NCI-H1436 (cell line): ENCODE measurements around the gene NUTM2F.
"Not testable (repeated sequence)": the region's sequence is repeated elsewhere in the genome, so short reads cannot be mapped to it uniquely, and the experiment has no call there.

ENCODE experiments used
- DNase-seq: peaks from one replicate; lab custom pipeline; 2025; lab: John Stamatoyannopoulos, UW

The NUTM2F gene

DNA sequence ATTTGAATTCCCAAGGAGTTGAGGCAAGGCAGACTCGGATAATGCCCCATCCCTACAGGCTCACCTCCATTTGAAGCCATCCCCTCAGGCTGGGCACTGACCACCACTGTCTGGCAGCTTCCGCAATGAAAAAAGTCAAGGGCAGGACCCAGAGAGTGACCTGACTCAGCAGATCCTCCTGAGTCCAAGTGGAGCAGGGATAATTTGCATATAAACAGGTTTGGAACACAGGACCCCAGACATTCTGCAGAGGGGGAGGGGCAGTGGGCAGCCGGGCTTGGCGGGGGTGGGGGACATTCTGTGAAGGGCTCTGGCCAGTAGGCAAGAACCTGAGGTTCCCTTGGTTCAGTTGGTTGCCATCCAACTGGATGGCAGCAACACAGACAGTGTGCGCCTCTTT, at the start of gene NUTM2F:
Gene NUTM2F (minus strand): TSS at position 101 of the 400 bp plus-strand sequence. CDS start 21 bp downstream, at position 80.
- DNase-seq: not testable (repeated sequence)

DNA sequence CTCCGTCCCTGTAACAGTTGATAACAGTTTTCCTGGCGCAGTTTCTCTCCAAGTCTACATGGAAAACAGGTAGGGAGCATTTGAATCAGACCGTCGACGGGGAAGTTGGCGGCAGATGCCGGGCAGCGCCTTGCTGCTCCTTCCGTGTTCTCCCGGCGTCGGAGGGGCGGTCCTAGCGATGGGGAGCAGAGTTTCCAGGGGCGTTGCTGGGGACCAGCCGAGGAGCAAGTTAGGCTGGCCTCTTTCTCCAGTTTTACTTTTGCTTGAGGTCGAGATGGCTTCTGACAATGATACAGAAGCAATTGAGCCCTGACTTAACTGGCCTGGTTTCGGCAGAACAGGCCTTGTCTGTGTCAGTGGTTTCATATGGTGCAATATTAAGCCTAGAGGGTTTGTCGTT, 46.8 kb upstream of the NUTM2F start:
- not testable (repeated sequence) for DNase-seq

GRCh38 chr9:94374176-94375056, 46.0 kb upstream of the NUTM2F start:
- peak; percentile 93 for DNase-seq

DNA sequence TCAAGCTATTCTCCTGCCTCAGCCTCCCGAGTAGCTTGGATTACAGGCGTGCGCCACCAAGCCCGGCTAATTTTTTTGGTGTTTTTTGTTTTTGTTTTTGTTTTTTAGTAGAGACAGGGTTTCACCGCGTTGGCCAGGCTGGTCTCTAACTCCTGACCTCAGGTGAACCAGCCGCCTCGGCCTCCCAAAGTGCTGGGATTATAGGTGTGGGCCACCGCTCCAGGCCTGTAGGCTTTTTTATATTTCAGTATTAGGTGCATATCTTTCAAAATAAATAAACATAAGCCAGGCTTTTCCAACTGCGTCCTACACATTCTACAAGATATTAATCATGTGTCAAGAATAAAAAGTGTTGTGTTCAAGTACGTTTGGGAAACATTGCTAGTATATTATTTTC, 45.3 kb upstream of the NUTM2F start:
- not testable (repeated sequence) for DNase-seq

DNA sequence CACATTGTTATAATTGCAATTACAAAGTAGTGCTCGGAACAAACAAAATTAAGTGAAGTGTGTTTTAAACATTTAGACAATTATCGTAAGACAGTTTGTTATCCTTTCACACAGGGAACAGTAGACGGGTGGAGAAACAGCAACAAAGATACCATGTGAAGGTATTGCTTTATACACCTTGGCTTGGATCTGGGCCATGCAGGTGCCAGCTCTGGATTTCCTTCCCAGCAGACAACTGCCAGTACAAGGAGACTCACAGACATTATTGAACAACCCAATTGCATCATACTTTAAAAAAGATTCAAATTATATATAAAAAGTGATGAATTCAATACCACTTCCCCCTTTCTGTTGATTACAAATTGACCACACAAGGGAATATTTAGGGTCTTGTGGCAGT, 41.8 kb upstream of the NUTM2F start:
- not testable (repeated sequence) for DNase-seq

- not testable (repeated sequence) for DNase-seq
Observed at GRCh38 chr9:94364093-94364614, 35.7 kb upstream of the NUTM2F start.

DNA sequence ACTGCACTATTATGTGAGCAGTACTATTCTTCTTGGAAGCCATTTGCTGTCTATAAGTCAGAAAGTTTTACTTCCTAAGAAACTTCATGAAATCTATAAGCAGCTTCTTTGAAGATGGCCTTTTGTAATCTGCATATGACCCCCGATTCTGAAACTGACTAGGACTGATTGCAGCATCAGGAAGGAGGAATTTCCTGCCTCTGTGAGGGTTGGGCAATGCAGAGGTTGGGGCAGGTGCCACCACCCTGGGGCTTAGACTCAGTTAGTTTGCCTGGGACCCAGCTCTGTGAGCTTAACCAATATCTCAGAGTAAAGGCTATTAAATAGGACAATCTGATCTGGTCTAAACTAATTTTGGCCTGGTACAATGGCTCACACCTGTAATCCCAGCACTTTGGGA, 28.7 kb upstream of the NUTM2F start:
- DNase-seq: not testable (repeated sequence)

- DNase-seq: not testable (repeated sequence)
Observed at GRCh38 chr9:94351901-94352723, 23.7 kb upstream of the NUTM2F start.

- DNase-seq: not testable (repeated sequence)
Observed at GRCh38 chr9:94348754-94349153, 20.3 kb upstream of the NUTM2F start.

GRCh38 chr9:94347451-94347850, 19.0 kb upstream of the NUTM2F start:
- DNase-seq: not testable (repeated sequence)

DNA sequence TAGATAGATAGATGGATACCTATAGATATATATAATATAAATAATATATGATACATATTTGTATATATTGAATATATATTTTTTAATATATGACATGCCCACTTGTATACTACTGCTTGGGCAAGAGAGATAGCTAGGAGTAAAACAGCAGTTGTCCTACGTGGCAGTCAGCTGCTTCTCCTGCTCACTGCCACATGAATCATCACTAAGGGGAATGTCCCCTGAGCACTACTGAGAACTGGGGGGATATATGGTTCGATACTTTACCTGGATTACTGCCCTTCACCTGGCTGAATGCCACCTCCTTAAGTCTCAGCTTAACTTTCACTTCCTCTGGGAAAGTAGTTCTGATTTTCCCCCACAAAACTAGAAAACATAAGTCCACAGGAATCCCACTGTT, 13.3 kb upstream of the NUTM2F start:
- not testable (repeated sequence) for DNase-seq

GRCh38 chr9:94340750-94341149, 12.3 kb upstream of the NUTM2F start:
- DNase-seq: not testable (repeated sequence)

GRCh38 chr9:94339657-94340056, 11.2 kb upstream of the NUTM2F start:
- DNase-seq: not testable (repeated sequence)

DNA sequence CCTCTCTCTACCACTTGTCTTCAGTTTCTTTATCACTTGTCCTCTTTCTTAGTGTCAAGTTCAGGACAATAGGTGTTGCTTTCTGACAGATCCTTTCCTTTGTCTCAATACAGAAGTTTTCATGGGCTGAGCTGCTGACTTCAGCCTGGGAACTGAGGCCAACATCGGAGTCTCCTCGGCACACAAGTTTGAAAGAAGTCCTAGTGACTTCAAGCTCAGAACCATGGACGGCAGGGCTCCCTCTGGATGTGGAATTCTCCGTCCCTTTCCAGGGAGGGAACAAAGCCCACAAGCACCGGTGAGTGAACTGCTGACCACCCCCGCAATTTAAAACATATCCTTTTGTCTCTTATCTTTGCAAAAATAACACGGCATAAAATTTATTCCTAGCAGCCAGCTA, 10.3 kb upstream of the NUTM2F start:
- DNase-seq: not testable (repeated sequence)

DNA sequence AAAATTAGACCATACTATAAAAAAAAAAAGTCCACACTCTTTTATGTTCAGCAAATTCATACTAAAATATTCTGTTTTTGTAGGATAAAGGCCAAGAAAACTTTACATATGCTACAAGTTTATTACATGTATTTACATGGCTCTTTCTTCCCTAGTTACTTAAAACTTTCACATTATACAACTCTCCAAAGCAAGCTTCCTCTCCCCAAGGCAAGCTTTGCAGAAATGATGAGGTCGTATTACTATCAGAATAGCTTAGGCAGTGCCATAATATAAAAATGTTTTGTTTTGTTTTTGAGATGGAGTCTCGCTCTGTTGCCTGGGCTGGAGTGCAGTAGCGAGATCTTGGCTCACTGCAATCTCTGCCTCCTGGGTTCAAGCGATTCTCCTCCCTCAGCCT, 8.0 kb upstream of the NUTM2F start:
- not testable (repeated sequence) for DNase-seq

- DNase-seq: not testable (repeated sequence)
Observed at GRCh38 chr9:94325583-94325982, 2.9 kb downstream of the NUTM2F start.

- not testable (repeated sequence) for DNase-seq
Observed at GRCh38 chr9:94323153-94323798, 5.2 kb downstream of the NUTM2F start.

DNA sequence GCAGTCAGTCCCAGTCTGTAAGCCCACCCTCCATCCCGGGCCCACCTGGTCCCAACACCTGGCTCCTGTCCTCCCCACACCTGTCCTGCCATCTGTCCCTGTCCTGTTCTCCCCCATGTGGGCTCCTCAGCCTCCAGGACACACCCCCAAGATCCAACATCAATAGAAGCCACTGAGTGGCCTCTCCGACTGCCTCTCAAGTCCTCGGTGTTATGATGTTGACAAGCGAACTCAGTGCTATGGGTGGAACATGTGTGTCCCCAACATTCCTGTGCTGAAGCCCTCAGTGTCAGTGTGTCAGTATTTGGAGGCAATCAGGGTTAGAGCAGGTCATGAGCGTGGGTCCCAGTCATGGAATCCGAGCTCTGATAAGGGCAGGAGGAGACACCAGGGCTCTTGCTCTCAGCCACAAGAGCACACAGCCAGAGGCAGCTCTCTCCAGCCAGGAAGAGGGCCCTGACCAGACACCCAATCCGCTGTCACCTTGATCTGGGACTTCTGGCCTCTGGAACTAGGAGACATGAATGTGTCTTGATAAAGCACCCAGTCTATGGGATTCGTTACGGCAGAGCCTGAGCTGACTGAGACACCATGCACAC, 6.0 kb downstream of the NUTM2F start:
- not testable (repeated sequence) for DNase-seq

GRCh38 chr9:94317949-94318657, 10.3 kb downstream of the NUTM2F start:
- DNase-seq: not testable (repeated sequence)

DNA sequence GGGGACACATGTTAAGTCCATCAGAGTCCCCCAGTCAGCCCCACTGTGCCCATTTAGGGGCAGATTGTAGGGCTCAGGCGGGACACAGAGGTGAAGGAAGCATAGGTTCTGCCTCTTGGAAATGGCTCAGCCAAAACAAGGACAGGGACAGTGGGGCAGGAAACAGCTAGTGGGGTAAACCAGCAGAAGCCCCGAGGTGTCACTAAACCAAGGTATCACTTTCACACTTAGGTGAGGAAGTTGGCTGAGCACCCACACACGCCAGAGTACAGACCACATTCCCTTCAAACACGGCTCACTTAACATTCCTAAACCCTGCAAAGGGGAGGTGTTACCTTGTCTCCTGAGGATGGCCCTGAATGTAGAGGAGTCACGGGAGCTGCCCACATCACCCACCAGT, 12.2 kb downstream of the NUTM2F start:
- not testable (repeated sequence) for DNase-seq
